Smooth muscle cell (in vitro differentiated cells): ENCODE data around the gene TRPC4AP. TPM values are rescaled to one million over a fixed set of nuclear protein-coding genes. Genes with fewer than 3 reads are reported as not detected.

Source experiments
- DNase-seq: peaks from one replicate; lab custom pipeline; 2025; ENCODE audit not compliant: unreplicated experiment; lab: John Stamatoyannopoulos, UW
- H2AFZ ChIP-seq: fragments of 200-600 bp; sonication (generic); 2 replicates; pipeline ENCODE4 v1.6.0; 2016; ENCODE audit warnings: antibody characterized with exemption, low read depth, mild to moderate bottlenecking
- H3F3A ChIP-seq: fragments of 200-600 bp; sonication (generic); 2 replicates; pipeline ENCODE4 v1.6.0; 2017; ENCODE audit warnings: antibody characterized with exemption, low read depth
- H3K27ac ChIP-seq: fragments of 200-600 bp; sonication (generic); 2 replicates; pipeline ENCODE4 v1.5.1; 2016; ENCODE audit warnings: low read depth, mild to moderate bottlenecking
- H3K27me3 ChIP-seq: fragments of 200-600 bp; sonication (generic); 2 replicates; pipeline ENCODE4 v1.6.1; 2016; ENCODE audit warnings: low read depth, mild to moderate bottlenecking
- H3K36me3 ChIP-seq: fragments of 200-600 bp; sonication (generic); 2 replicates; pipeline ENCODE4 v1.5.1; 2016; ENCODE audit warnings: low read depth
- H3K4me1 ChIP-seq: fragments of 200-600 bp; sonication (generic); 2 replicates; pipeline ENCODE4 v1.5.1; 2016; ENCODE audit warnings: low read depth
- H3K4me2 ChIP-seq: fragments of 200-600 bp; sonication (generic); 2 replicates; pipeline ENCODE4 v1.6.0; 2016; ENCODE audit warnings: mild to moderate bottlenecking
- H3K4me3 ChIP-seq: fragments of 200-600 bp; sonication (generic); 2 replicates; pipeline ENCODE4 v1.5.1; 2016; ENCODE audit warnings: mild to moderate bottlenecking
- H3K79me2 ChIP-seq: fragments of 200-600 bp; sonication (generic); 2 replicates; pipeline ENCODE4 v1.6.0; 2016; ENCODE audit warnings: low read depth, mild to moderate bottlenecking
- H3K9ac ChIP-seq: fragments of 200-600 bp; sonication (generic); 2 replicates; pipeline ENCODE4 v1.6.0; 2016; ENCODE audit warnings: low read depth
- H3K9me3 ChIP-seq: fragments of 200-600 bp; sonication (generic); replicated peaks from 2 replicates; pipeline ENCODE4 v1.5.1; 2016; ENCODE audit warnings: low read depth
- H4K20me1 ChIP-seq: fragments of 200-600 bp; sonication (generic); 2 replicates; pipeline ENCODE4 v1.6.0; 2016; ENCODE audit warnings: low read depth
- WGBS: methylation state at CpG from one replicate; pipeline ENCODE4 v1.1.7; 2016; ENCODE audit warnings: low lambda C conversion rate; 5-methylcytosine and 5-hydroxymethylcytosine counted together
- polyA plus RNA-seq: library from polyadenylated mRNA; unstranded; fragments of >200 nt; fragmentation: Nextera tagmentation; extraction: Ambion mirVana; gene quantifications from 2 replicates; pipeline ENCODE4 v1.2.1, GENCODE V29; 2016
- total RNA-seq: library from RNA; depleted of rRNA; stranded (reverse); fragments of >200 nt; gene quantifications from 2 replicates; pipeline ENCODE4 v1.2.3, GENCODE V29; 2014
- TF ChIP-seq, protein P1 (sequence below): fragments of 200-600 bp; sonication (generic); IDR thresholded peaks from 2 replicates; pipeline ENCODE4 v1.5.1; 2017; ENCODE audit warnings: borderline replicate concordance, mild to moderate bottlenecking, antibody characterized with exemption; ENCODE audit not compliant: insufficient read depth, poor library complexity, severe bottlenecking

TRPC4AP gene
- total and polyA plus RNA-seq, 2 experiments from 2014 or later = 77.3 to 95.4 TPM

DNA sequence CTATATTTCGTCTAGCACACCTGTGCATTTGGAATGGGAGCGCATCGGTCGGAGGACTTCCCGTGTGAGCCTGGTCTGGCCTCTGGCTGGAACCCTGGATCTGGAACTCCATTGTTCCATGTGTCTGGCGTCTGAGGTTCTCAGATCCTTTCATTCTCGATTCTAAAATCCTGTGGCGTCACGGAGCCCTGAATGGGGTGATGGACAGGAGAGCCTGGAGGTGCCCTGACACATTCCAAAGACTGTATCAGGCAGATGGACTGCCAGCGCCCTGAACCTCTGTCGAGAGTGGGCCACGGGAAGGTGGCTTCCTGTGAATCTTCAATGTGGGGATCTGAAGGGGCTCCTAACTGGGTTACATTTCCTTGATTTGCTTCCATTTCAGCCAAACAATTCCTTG, 116.3 kb downstream of the TRPC4AP start:
- Histone ChIP-seq H3K4me1 (no peaks in the 10 kb centered on the region), H3K27ac (no peak overlapping the region)

GRCh38 chr20:34974246-34974645, 118.4 kb downstream of the TRPC4AP start:
- Histone ChIP-seq H3K4me1 (no peaks in the 10 kb centered on the region), H3F3A (no peaks in the 10 kb centered on the region), H4K20me1 (no peaks in the 10 kb centered on the region), H2AFZ (no peak overlapping the region), H3K79me2 (no peaks in the 10 kb centered on the region), H3K4me3 (no peak overlapping the region), H3K4me2 (no peak overlapping the region), H3K9ac (no peak overlapping the region), H3K36me3 (no peaks in the 10 kb centered on the region), H3K9me3 (no peaks in the 10 kb centered on the region), H3K27ac (no peak overlapping the region), H3K27me3 (peaks cover 3% of the 10 kb centered on the region)
- DNase-seq = no peak
- TF ChIP-seq, protein P1, sequence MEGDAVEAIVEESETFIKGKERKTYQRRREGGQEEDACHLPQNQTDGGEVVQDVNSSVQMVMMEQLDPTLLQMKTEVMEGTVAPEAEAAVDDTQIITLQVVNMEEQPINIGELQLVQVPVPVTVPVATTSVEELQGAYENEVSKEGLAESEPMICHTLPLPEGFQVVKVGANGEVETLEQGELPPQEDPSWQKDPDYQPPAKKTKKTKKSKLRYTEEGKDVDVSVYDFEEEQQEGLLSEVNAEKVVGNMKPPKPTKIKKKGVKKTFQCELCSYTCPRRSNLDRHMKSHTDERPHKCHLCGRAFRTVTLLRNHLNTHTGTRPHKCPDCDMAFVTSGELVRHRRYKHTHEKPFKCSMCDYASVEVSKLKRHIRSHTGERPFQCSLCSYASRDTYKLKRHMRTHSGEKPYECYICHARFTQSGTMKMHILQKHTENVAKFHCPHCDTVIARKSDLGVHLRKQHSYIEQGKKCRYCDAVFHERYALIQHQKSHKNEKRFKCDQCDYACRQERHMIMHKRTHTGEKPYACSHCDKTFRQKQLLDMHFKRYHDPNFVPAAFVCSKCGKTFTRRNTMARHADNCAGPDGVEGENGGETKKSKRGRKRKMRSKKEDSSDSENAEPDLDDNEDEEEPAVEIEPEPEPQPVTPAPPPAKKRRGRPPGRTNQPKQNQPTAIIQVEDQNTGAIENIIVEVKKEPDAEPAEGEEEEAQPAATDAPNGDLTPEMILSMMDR = no peak
- WGBS = 81% methylated on average over 4 of the region's 4 CpGs

More for the DNA sequence above, 116.3 kb downstream of the TRPC4AP start:
- 90% methylated on average over 12 of the region's 12 CpGs for WGBS
- Histone ChIP-seq H3K9ac (no peak overlapping the region), H4K20me1 (no peaks in the 10 kb centered on the region), H2AFZ (no peak overlapping the region), H3K4me3 (no peak overlapping the region), H3F3A (no peaks in the 10 kb centered on the region), H3K36me3 (no peaks in the 10 kb centered on the region), H3K9me3 (no peaks in the 10 kb centered on the region), H3K79me2 (no peaks in the 10 kb centered on the region), H3K27me3 (peaks cover 3% of the 10 kb centered on the region), H3K4me2 (no peak overlapping the region)
- TF ChIP-seq, protein P1 = no peak
- DNase-seq = no peak

GRCh38 chr20:34971561-34972235, 120.9 kb downstream of the TRPC4AP start:
- H3K27ac ChIP-seq = no peak overlapping the region
- 75% methylated on average over 6 of the region's 10 CpGs for WGBS

More at GRCh38 chr20:34971561-34972235, 120.9 kb downstream of the TRPC4AP start:
- Histone ChIP-seq H3K9me3 (no peaks in the 10 kb centered on the region), H3K9ac (no peak overlapping the region), H3K4me2 (no peak overlapping the region), H2AFZ (no peak overlapping the region), H3K4me3 (no peak overlapping the region), H3K79me2 (no peaks in the 10 kb centered on the region), H3F3A (no peaks in the 10 kb centered on the region), H3K4me1 (no peaks in the 10 kb centered on the region), H3K27me3 (peaks cover 3% of the 10 kb centered on the region), H3K36me3 (no peaks in the 10 kb centered on the region), H4K20me1 (no peaks in the 10 kb centered on the region)
- DNase-seq = no peak
- TF ChIP-seq, protein P1 = no peak
